Psoas muscle (tissue), 8 donors: ENCODE measurements around the gene TMCO1. TPM values are rescaled to one million over a fixed set of nuclear protein-coding genes. Genes with fewer than 3 reads are reported as not detected.
"Not testable (repeated sequence)": the region's sequence is repeated elsewhere in the genome, so short reads cannot be mapped to it uniquely, and the experiment has no call there.

ENCODE experiments used
- ATAC-seq, 4 donors: fragments of 200-7000 bp; cut with Tn5 transposase; one replicate each; pipeline ENCODE4 v1.9.1; 2020; ENCODE audit warnings: moderate library complexity in 3 of 4, mild to moderate bottlenecking in 2 of 4
- DNase-seq, 2 donors: peaks; one replicate each; pipeline ENCODE4 v3.0.0-alpha.2; 2020
- H3K27ac ChIP-seq: fragments of 200-600 bp; one replicate; pipeline ENCODE4 v1.8.0; 2022
- H3K27me3 ChIP-seq, 3 donors: fragments of 200-600 bp in 1 of 3; one replicate each; pipeline versions ENCODE4 v1.6.1 to v1.8.0; 2013 to 2022; ENCODE audit warnings: low read length in 2 of 3, mild to moderate bottlenecking in 2 of 3, moderate library complexity in 1 of 3; ENCODE audit not compliant: insufficient read depth in 3 of 3
- H3K36me3 ChIP-seq, 2 donors: fragments of 200-600 bp in 1 of 2; one replicate each; pipeline versions ENCODE4 v1.6.1 to v1.8.0; 2013 to 2022; ENCODE audit warnings: low read depth in 1 of 2, mild to moderate bottlenecking in 1 of 2, moderate library complexity in 1 of 2; ENCODE audit not compliant: insufficient read depth in 1 of 2
- H3K4me1 ChIP-seq: fragments of 200-600 bp; one replicate; pipeline ENCODE4 v1.8.0; 2022
- H3K4me3 ChIP-seq: fragments of 200-600 bp; one replicate; pipeline ENCODE4 v1.8.0; 2022; ENCODE audit warnings: mild to moderate bottlenecking
- H3K9me3 ChIP-seq: fragments of 200-600 bp; one replicate; pipeline ENCODE4 v1.8.0; 2022
- WGBS, 3 donors: extraction: QIAGEN DNeasy Blood & Tissue Kit; methylation state at CpG; one replicate each; pipeline versions ENCODE4 v1.1.6 to v1.1.7; 2013; 5-methylcytosine and 5-hydroxymethylcytosine counted together
- intact Hi-C, 2 donors: fragments of 100-400 bp; cut with DNase I; formaldehyde crosslinking; loops; one replicate each; pipeline versions ENCODE4 v1.11.0 to v1.14.2; 2022
- polyA plus RNA-seq, 3 donors: library from polyadenylated mRNA; stranded (reverse); fragments of 200-250 nt; gene quantifications; one replicate each; pipeline ENCODE4 v1.2.3, GENCODE V29; 2013
- total RNA-seq, 4 donors: library from RNA; stranded (reverse); fragmentation: NEBNext Ultra II Directional in 2 of 4; extraction: Animal tissue kit (Norgen Biotek cat#: 25700) in 2 of 4; gene quantifications; one replicate each; pipeline versions ENCODE4 v1.2.1 to v1.2.4, GENCODE V29; 2021 to 2023
- TF ChIP-seq, protein P1 (sequence below): fragments of 200-600 bp; IDR thresholded peaks from one replicate; pipeline ENCODE4 v1.8.0; 2022; ENCODE audit warnings: antibody characterized with exemption
- donor health status: healthy with polysubstance abuse.
- donor health status: DM: no; HTN: no; CAD: no; lungs with moderate emphysema.
- donor health status: Bipolar disorder and iron deficiency.
- donor health status: healthy.
- donor health status: DM: yes; HTN: yes; CAD: no.
- donor health status: DM: no; HTN: no; CAD: no.
- donor health status: DM: no; HTN: no; CAD: no.
- donor health status: DM: yes; HTN: yes; CAD: no.

Gene TMCO1
- total and polyA plus RNA-seq, 7 donors, result 31.5 to 90.2 (median 38.6) TPM

DNA sequence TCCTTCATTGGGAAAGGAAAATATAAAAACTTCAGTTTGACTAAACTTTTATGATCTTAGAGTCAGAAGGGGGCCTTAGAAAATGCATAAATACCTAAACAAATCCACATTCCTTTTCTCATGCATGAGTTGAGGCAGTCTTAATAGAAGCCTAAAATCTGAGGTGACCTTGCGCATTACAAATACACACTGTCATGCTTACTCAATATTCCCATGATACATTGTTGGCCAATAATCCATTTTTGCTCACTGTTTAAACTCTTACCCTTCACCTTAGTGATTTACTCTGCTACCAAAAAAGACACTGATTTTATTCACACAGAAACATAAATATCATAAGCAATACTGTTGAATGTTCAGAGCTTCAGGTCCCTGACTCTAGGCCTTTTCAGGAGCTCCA, 19.1 kb upstream of the TMCO1 start:
- H3K36me3 ChIP-seq, result no peaks in the 10 kb centered on the region
- no peak overlapping the region for H3K27ac ChIP-seq
- intact Hi-C loops, result no loop called here
- WGBS, 3 donors, result 97 to 100% (median 100%) methylated on average over 1 of the region's 1 CpG
- no peaks in the 10 kb centered on the region for H3K27me3 ChIP-seq
- H3K4me1 ChIP-seq, result no peaks in the 10 kb centered on the region
- DNase-seq (no peak), ATAC-seq (no peak)
- H3K9me3 ChIP-seq, result no peaks in the 10 kb centered on the region
- TF ChIP-seq, protein P1, sequence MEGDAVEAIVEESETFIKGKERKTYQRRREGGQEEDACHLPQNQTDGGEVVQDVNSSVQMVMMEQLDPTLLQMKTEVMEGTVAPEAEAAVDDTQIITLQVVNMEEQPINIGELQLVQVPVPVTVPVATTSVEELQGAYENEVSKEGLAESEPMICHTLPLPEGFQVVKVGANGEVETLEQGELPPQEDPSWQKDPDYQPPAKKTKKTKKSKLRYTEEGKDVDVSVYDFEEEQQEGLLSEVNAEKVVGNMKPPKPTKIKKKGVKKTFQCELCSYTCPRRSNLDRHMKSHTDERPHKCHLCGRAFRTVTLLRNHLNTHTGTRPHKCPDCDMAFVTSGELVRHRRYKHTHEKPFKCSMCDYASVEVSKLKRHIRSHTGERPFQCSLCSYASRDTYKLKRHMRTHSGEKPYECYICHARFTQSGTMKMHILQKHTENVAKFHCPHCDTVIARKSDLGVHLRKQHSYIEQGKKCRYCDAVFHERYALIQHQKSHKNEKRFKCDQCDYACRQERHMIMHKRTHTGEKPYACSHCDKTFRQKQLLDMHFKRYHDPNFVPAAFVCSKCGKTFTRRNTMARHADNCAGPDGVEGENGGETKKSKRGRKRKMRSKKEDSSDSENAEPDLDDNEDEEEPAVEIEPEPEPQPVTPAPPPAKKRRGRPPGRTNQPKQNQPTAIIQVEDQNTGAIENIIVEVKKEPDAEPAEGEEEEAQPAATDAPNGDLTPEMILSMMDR, result no peak
- no peak overlapping the region for H3K4me3 ChIP-seq

DNA sequence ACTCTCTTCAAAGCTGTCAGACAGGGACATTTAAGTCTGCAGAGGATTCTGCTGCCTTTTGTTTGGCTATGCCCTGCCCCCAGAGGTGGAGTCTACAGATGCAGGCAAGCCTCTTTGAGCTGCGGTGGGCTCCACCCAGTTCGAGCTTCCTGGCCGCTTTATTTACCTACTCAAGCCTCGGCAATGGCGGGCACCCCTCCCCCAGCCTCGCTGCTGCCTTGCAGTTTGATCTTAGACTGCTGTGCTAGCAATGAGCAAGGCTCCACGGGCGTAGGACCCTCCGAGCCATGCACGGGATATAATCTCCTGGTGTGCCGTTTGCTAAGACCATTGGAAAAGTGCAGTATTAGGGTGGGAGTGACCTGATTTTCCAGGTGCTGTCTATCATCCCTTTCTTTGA, 14.9 kb upstream of the TMCO1 start:
- H3K4me1 ChIP-seq, ATAC-seq, H3K27ac ChIP-seq, H3K36me3 ChIP-seq, H3K27me3 ChIP-seq, intact Hi-C loops, DNase-seq, H3K9me3 ChIP-seq, H3K4me3 ChIP-seq: not testable (repeated sequence)
- WGBS, 3 donors, result 90 to 93% (median 92%) methylated on average over 10 to 11 of the region's 11 CpGs

DNA sequence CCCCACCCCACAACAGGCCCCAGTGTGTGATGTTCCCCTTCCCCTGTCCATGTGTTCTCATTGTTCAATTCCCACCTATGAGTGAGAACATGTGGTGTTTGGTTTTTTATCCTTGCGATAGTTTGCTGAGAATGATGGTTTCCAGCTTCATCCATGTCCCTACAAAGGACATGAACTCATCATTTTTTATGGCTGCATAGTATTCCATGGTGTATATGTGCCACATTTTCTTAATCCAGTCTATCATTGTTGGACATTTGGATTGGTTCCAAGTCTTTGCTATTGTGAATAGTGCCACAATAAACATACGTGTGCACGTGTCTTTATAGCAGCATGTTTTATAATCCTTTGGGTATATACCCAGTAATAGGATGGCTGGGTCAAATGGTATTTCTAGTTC, 9.5 kb upstream of the TMCO1 start:
- intact Hi-C loops, result not testable (repeated sequence)

DNA sequence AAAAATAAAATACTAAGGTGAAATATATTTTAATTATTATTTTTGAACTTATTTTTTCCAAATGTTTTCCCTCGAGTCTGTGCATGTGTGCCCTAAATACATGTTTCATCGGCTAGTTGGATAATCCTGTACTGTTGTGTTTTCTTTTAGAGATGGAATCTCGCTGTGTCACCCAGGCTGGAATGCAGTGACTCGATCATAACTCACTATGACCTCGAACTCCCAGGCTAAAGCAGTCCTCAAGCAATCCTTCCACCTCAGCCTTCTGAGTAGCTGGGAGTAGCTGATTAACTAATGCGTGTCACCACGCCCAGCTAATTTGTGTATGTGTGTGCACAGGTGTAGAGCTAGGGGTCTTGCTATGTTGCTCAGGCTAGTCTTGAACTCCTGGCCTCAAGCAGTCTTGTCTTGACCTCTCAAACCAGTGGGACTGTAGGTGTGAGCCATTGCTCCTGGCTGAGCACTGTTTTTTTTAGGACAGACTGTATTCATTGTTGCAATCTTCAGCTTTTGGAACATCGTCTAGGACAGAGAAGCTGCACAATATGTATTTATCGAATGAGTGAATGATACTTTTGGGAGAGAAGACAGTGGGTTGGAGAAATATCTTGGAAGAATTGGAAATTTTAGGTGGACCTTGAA, 4.8 kb upstream of the TMCO1 start:
- intact Hi-C loops, result loop anchor here in 1 of 2 donors (5.0 kb wide), 1 partner anchor 54 kb away; the partner anchor contains the start of gene UCK2
- no peaks in the 10 kb centered on the region for H3K9me3 ChIP-seq
- H3K36me3 ChIP-seq, result peaks cover 0 to 19% of the 10 kb centered on the region in 2 donors
- DNase-seq (no peak), ATAC-seq (no peak)
- no peak overlapping the region for H3K27ac ChIP-seq
- 78 to 83% (median 79%) methylated on average over 9 of the region's 9 CpGs for WGBS, 3 donors
- TF ChIP-seq, protein P1, result no peak
- H3K4me1 ChIP-seq, result peaks cover 23% of the 10 kb centered on the region
- no peak overlapping the region for H3K4me3 ChIP-seq
- H3K27me3 ChIP-seq, result no peaks in the 10 kb centered on the region

More for the DNA sequence above, 9.5 kb upstream of the TMCO1 start:
- H3K27ac ChIP-seq, DNase-seq, H3K4me1 ChIP-seq, ATAC-seq, H3K9me3 ChIP-seq, H3K27me3 ChIP-seq, H3K4me3 ChIP-seq: not testable (repeated sequence)
- H3K36me3 ChIP-seq, result peaks cover 0 to 18% of the 10 kb centered on the region in 2 donors
- WGBS, 3 donors, result 90% methylated on average over 2 of the region's 3 CpGs; no CpG with 5 or more reads in 2 of the 3 donors

DNA sequence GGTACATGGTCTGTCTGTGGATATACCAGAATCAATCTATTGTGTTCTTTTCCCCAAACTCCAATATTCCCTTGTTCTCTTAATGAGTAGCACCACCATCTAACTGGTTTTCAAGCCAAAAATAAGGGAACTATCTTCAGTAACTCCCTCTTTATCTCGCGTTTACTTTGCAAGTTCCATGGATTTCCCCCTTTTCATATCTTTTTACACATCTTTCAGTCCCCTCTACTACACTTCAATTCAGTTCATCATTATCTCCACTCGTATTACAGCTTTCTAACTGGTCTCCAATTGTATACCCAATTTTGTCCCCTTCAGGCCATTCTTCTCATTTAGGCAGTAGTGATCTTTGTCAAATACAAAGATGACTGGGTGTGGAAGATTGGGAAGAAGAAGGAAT, 4.1 kb upstream of the TMCO1 start:
- H3K4me1 ChIP-seq, result peaks cover 27% of the 10 kb centered on the region
- intact Hi-C loops, result loop anchor here in 1 of 2 donors (5.0 kb wide), 1 partner anchor 55 kb away; the partner anchor contains the start of gene UCK2
- 85 to 92% (median 91%) methylated on average over 3 of the region's 3 CpGs for WGBS, 3 donors
- H3K36me3 ChIP-seq, result peaks cover 0 to 21% of the 10 kb centered on the region in 2 donors
- ATAC-seq (no peak), DNase-seq (no peak)
- H3K27me3 ChIP-seq, result no peaks in the 10 kb centered on the region
- no peaks in the 10 kb centered on the region for H3K9me3 ChIP-seq
- no peak overlapping the region for H3K27ac ChIP-seq
- TF ChIP-seq, protein P1, result no peak
- no peak overlapping the region for H3K4me3 ChIP-seq
